ENCODE measurements around the gene THRAP3. TPM values are rescaled to one million over a fixed set of nuclear protein-coding genes. Genes with fewer than 3 reads are reported as not detected.
"Not testable (repeated sequence)": the region's sequence is repeated elsewhere in the genome, so short reads cannot be mapped to it uniquely, and the experiment has no call there.

THRAP3 gene
- total RNA-seq, 2 experiments from 2014 or later: 149 to 182 TPM

GRCh38 chr1:36208978-36209703 lies 15.1 kb upstream of the THRAP3 start:
- H3K4me3 Mint-ChIP-seq: no peak overlapping the region
- ATAC-seq (no peak), DNase-seq (no peak)
- no peaks in the 10 kb centered on the region for H3K36me3 Mint-ChIP-seq (ENCODE audit: low read depth)
- CTCF ChIA-PET: interaction anchor here (1.0 kb wide), 1 partner anchor 21 kb away, joined by 3 read pairs; no protein-coding TSS in a partner anchor
- POLR2A ChIA-PET: no interaction called here
- no peaks in the 10 kb centered on the region for H3K27me3 Mint-ChIP-seq
- no peak overlapping the region for H3K27ac Mint-ChIP-seq
- H3K4me1 Mint-ChIP-seq: peaks cover 13% of the 10 kb centered on the region
- H3K9me3 Mint-ChIP-seq (ENCODE audit: low read depth): no peaks in the 10 kb centered on the region
- intact Hi-C loops (cut with DNase I, micrococcal nuclease): no loop called here

GRCh38 chr1:36211307-36211706 lies 12.9 kb upstream of the THRAP3 start:
- Mint-ChIP-seq H3K27ac (no peak overlapping the region), H3K4me3 (no peak overlapping the region), H3K9me3 (ENCODE audit: low read depth) (no peaks in the 10 kb centered on the region), H3K27me3 (no peaks in the 10 kb centered on the region), H3K4me1 (peaks cover 9% of the 10 kb centered on the region), H3K36me3 (ENCODE audit: low read depth) (no peaks in the 10 kb centered on the region)
- intact Hi-C loops (cut with DNase I, micrococcal nuclease): no loop called here
- ATAC-seq (no peak), DNase-seq (no peak)
- ChIA-PET CTCF (interaction anchor here (0.6 to 1.1 kb wide), 4 partner anchors 12 to 212 kb away, joined by 3 to 4 read pairs (median 3); no protein-coding TSS in a partner anchor), POLR2A (interaction anchor here (0.6 to 0.9 kb wide), 2 partner anchors 8 to 13 kb away, joined by 4 read pairs; partner anchors contain the start of gene THRAP3)

GRCh38 chr1:36211841-36212240 lies 12.4 kb upstream of the THRAP3 start:
- intact Hi-C loops (cut with DNase I, micrococcal nuclease): no loop called here
- DNase-seq: no peak
- Mint-ChIP-seq H3K9me3 (ENCODE audit: low read depth) (no peaks in the 10 kb centered on the region), H3K4me3 (no peak overlapping the region), H3K27ac (no peak overlapping the region), H3K4me1 (peaks cover 4% of the 10 kb centered on the region), H3K36me3 (ENCODE audit: low read depth) (no peaks in the 10 kb centered on the region), H3K27me3 (no peaks in the 10 kb centered on the region)
- no peak for ATAC-seq
- ChIA-PET CTCF (interaction anchor here (0.6 to 1.1 kb wide), 4 partner anchors 8 to 211 kb away, joined by 3 to 4 read pairs (median 3); no protein-coding TSS in a partner anchor), POLR2A (interaction anchor here (0.6 to 0.9 kb wide), 2 partner anchors 7 to 12 kb away, joined by 4 read pairs; partner anchors contain the start of gene THRAP3)

- Mint-ChIP-seq H3K4me3 (no peak overlapping the region), H3K27me3 (no peaks in the 10 kb centered on the region), H3K27ac (no peak overlapping the region), H3K4me1 (peaks cover 4% of the 10 kb centered on the region), H3K36me3 (ENCODE audit: low read depth) (no peaks in the 10 kb centered on the region), H3K9me3 (ENCODE audit: low read depth) (no peaks in the 10 kb centered on the region)
- intact Hi-C loops (cut with DNase I, micrococcal nuclease): no loop called here
- CTCF ChIA-PET: no interaction called here
- ATAC-seq (no peak), DNase-seq (no peak)
- POLR2A ChIA-PET: no interaction called here
Measured at GRCh38 chr1:36212782-36213181, 11.5 kb upstream of the THRAP3 start.

GRCh38 chr1:36217670-36218069 lies 6.6 kb upstream of the THRAP3 start:
- intact Hi-C loops (cut with DNase I, micrococcal nuclease): no loop called here
- POLR2A ChIA-PET: interaction anchor here (0.6 kb wide), 1 partner anchor 122 kb away, joined by 3 read pairs; no protein-coding TSS in a partner anchor
- Mint-ChIP-seq H3K9me3 (ENCODE audit: low read depth) (no peaks in the 10 kb centered on the region), H3K4me3 (no peak overlapping the region), H3K4me1 (peaks cover 9% of the 10 kb centered on the region), H3K27ac (no peak overlapping the region), H3K27me3 (no peaks in the 10 kb centered on the region), H3K36me3 (ENCODE audit: low read depth) (no peaks in the 10 kb centered on the region)
- ATAC-seq (no peak), DNase-seq (no peak)
- CTCF ChIA-PET: interaction anchor here (0.9 kb wide), 1 partner anchor 19 kb away, joined by 3 read pairs; no protein-coding TSS in a partner anchor

GRCh38 chr1:36221901-36222300 lies 2.3 kb upstream of the THRAP3 start:
- not testable (repeated sequence) for H3K9me3 Mint-ChIP-seq (ENCODE audit: low read depth); H3K4me3 Mint-ChIP-seq; H3K27me3 Mint-ChIP-seq; DNase-seq; ATAC-seq; H3K27ac Mint-ChIP-seq
- Mint-ChIP-seq H3K4me1 (peaks cover 26% of the 10 kb centered on the region), H3K36me3 (ENCODE audit: low read depth) (peaks cover 20% of the 10 kb centered on the region)
- POLR2A ChIA-PET: interaction anchor here (0.7 kb wide), 1 partner anchor 1949 kb away, joined by 7 read pairs; no protein-coding TSS in a partner anchor
- CTCF ChIA-PET: interaction anchor here (0.9 to 1.4 kb wide), 2 partner anchors 57 to 64 kb away, joined by 3 read pairs; no protein-coding TSS in a partner anchor
- intact Hi-C loops (cut with DNase I, micrococcal nuclease): loop anchor here in 1 of 2 experiments (5.0 to 10.0 kb wide), 2 partner anchors 580 to 1253 kb away; partner anchors contain the start of genes PSMB2 and ZC3H12A

GRCh38 chr1:36222481-36223380 lies 1.5 kb upstream of the THRAP3 start:
- CTCF ChIA-PET: interaction anchor here (0.6 to 3.1 kb wide), 11 partner anchors 11 to 616 kb away, joined by 3 to 32 read pairs (median 4); partner anchors contain the start of gene TRAPPC3
- Mint-ChIP-seq H3K36me3 (ENCODE audit: low read depth) (peaks cover 25% of the 10 kb centered on the region), H3K27me3 (no peaks in the 10 kb centered on the region), H3K4me1 (peaks cover 28% of the 10 kb centered on the region), H3K27ac (peak overlapping the region; percentile 100), H3K4me3 (peak overlapping the region; percentile 96), H3K9me3 (ENCODE audit: low read depth) (no peaks in the 10 kb centered on the region)
- DNase-seq (no peak), ATAC-seq (no peak)
- intact Hi-C loops (cut with DNase I, micrococcal nuclease): loop anchor here in 1 of 2 experiments (5.0 to 10.0 kb wide), 2 partner anchors 580 to 1252 kb away; partner anchors contain the start of genes PSMB2 and ZC3H12A
- POLR2A ChIA-PET: interaction anchor here (0.7 to 2.0 kb wide), 10 partner anchors 59 to 988 kb away, joined by 3 to 17 read pairs (median 5); partner anchors contain the start of genes MAP7D1 and TRAPPC3

GRCh38 chr1:36223381-36223995 lies 755 bp upstream of the THRAP3 start:
- Mint-ChIP-seq H3K4me3 (peak overlapping the region; percentile 96), H3K27ac (peak overlapping the region; percentile 100), H3K9me3 (ENCODE audit: low read depth) (no peaks in the 10 kb centered on the region), H3K4me1 (peaks cover 28% of the 10 kb centered on the region), H3K27me3 (no peaks in the 10 kb centered on the region), H3K36me3 (ENCODE audit: low read depth) (peaks cover 26% of the 10 kb centered on the region)
- CTCF ChIA-PET: interaction anchor here (0.6 to 3.1 kb wide), 17 partner anchors 12 to 617 kb away, joined by 3 to 32 read pairs (median 4); partner anchors contain the start of gene TRAPPC3
- intact Hi-C loops (cut with DNase I, micrococcal nuclease): loop anchor here in 1 of 2 experiments (5.0 to 10.0 kb wide), 2 partner anchors 581 to 1251 kb away; partner anchors contain the start of genes PSMB2 and ZC3H12A
- DNase-seq (peak; percentile 64), ATAC-seq (peak; percentile 50)
- POLR2A ChIA-PET: interaction anchor here (0.7 to 2.0 kb wide), 14 partner anchors 12 to 454 kb away, joined by 3 to 17 read pairs (median 5); partner anchors contain the start of genes CLSPN, MAP7D1 and TRAPPC3

- ATAC-seq: peak; percentile 64
- no peak for DNase-seq
- peak overlapping the region; percentile 100 for H3K27ac Mint-ChIP-seq
- no peaks in the 10 kb centered on the region for H3K9me3 Mint-ChIP-seq (ENCODE audit: low read depth)
- no peaks in the 10 kb centered on the region for H3K27me3 Mint-ChIP-seq
- peak overlapping the region; percentile 96 for H3K4me3 Mint-ChIP-seq
- peaks cover 31% of the 10 kb centered on the region for H3K36me3 Mint-ChIP-seq (ENCODE audit: low read depth)
- ChIA-PET POLR2A (interaction anchor here (0.6 to 2.0 kb wide), 12 partner anchors 13 to 239 kb away, joined by 3 to 17 read pairs (median 4); partner anchors contain the start of genes EVA1B, MAP7D1, MRPS15 and TRAPPC3), CTCF (interaction anchor here (0.5 to 3.1 kb wide), 20 partner anchors 14 to 138 kb away, joined by 3 to 32 read pairs (median 4); partner anchors contain the start of genes SH3D21 and TRAPPC3)
- intact Hi-C loops (cut with DNase I, micrococcal nuclease): loop anchor here (1.0 to 10.0 kb wide), 20 partner anchors 36 to 1466 kb away; partner anchors contain the start of genes TRAPPC3 (in 2 of the 2), ADPRS (in 1 of the 2), AGO1 (in 1 of the 2) and AGO3 (in 1 of the 2)
- H3K4me1 Mint-ChIP-seq: peaks cover 28% of the 10 kb centered on the region
Measured at GRCh38 chr1:36224537-36225282, 467 bp downstream of the THRAP3 start.
